ENCODE measurements around the gene MYO10.

The MYO10 gene

GRCh38 chr5:16806711-16807546 is 129.2 kb downstream of the MYO10 start:
- no peak for DNase-seq

DNA sequence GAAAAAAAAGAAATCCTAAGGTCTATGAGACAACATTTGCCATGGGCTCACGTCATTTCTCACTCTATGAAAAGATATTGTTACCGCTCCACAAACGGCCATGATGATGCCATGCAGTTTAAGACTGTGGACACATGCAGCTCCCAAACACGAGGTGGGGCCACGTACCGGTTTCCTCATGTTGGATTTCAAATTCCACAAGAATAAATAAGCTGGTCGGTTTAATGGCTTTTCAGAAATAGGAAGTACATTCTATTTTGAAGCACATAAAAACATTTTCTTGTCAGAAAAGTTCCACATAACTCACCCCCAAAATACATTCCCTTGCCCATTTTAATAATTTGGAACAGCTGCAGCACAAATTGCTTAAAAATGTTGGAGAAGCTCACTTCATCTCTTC is 130.6 kb downstream of the MYO10 start:
- DNase-seq = no peak

- DNase-seq = no peak
Measured at GRCh38 chr5:16803831-16804230, 132.3 kb downstream of the MYO10 start.

- no peak for DNase-seq
Measured at GRCh38 chr5:16800477-16800876, 135.6 kb downstream of the MYO10 start.

DNA sequence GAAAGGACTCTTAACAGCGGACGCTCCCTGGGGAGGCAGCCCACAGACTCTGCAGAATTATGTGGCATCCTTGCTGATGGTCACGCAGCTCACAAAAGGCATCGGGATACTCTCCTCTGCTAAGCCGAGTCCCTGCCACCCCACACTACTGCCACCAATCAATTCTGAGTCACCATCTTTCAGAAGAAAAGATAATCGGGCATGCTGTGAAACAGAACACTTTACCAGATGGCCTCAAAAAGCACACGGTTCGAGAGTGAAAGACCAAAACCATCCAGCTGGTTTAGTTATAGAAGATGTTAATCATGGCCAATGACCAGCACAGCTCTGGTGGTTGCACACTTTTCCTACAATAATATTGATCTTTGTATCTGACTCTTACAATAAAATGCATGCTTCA is 136.3 kb downstream of the MYO10 start:
- no peak for DNase-seq

DNA sequence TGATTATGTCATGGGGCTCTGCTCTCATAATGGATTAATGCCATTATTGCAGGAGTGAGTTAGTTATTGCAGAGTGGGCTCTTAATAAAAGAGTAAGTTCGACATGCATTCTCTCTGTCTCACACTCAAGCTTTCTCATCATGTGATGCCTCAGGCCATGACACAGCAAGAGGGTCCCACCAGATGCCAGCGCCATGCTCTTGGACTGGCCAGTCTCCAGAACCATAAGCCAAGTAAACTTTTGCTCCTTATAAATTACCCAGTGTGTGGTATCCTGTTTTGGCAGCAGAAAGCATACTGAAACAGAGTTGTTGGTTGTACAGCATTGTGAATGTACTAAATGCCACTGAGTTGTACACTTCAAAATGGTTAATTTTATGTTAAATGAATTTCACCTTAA is 138.1 kb downstream of the MYO10 start:
- DNase-seq = no peak

GRCh38 chr5:16794269-16794913 is 141.7 kb downstream of the MYO10 start:
- DNase-seq = no peak

DNA sequence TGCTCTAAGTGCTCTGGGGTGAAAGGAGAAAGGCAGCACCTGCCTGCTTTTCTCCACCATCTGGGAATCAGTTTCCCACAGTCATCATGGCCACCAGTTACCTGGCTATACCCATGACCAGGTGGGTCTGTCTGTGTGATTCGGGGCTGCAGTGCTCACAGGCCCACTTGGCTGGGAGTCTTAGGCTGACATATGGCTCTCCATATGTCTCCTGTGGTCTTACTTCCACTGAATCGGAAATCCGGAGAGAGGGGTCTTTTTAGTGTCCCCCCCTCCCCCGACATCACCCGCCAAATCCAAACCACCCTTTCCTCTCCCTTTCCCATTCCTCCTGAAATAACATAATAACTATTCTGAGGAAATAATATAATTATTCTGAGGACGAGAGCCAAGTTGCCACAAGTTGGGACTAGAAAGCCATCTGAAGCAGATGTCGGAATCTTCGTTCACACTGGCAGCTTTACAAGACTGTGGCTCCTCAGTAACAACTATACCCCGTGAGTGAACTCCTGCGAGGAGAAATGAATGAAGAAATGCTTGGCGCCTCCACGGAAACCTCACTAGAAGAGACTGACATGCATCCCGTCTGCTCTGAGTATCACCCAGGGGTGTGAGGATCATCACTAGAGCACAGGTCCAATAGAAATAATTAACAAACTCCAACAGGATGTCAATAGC is 143.4 kb downstream of the MYO10 start:
- no peak for DNase-seq

DNA sequence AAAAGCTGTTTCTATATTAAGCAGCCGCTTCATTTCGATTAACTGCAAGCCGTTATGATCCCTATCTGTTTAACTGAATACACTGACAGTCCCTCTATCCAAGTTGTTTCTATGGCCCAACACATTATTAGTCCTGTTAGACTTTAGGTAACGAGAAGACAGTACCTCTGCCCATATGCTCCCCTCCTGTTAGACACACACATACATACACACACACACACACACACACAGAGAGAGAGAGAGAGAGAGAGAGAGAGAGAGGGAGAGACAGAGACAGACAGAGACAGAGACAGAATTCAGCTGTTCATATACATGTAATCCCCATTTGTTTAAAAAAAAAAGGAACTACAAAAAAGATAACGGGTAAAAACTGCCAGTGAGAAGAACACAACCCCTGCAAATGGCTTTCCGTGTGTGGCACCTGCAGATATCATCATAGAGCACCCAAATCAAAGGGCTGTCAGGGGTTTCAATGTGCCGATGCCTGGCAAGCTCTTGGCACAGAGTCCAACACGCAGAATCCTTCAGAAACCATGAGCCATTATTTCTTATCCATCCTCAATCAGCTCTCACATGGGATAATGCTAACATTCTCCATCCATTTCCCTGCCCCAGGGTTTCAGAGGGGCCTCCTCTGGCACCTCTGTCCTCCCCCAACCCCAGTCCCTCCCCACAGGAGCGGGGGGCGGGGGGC is 144.0 kb downstream of the MYO10 start:
- no peak for DNase-seq

GRCh38 chr5:16791036-16791705 is 144.9 kb downstream of the MYO10 start:
- no peak for DNase-seq

DNA sequence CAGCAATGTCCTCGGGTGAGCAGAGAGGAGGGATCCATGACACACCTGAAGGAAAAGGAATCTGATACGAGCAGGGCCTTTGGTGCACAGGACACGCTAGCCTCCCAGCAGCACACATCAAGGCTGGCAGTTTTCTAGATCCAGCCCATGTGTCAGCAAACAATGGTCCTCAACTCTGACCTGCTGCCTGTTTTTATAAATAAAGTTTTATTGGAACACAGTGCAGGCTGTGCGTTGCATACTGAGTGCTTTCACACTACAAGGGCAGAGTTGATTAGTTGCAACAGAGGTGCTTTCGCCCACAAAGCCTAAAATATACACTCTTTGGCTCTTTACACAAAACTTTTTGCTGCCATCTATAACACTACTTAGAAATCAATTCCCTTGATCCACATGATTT is 147.1 kb downstream of the MYO10 start:
- no peak for DNase-seq

DNA sequence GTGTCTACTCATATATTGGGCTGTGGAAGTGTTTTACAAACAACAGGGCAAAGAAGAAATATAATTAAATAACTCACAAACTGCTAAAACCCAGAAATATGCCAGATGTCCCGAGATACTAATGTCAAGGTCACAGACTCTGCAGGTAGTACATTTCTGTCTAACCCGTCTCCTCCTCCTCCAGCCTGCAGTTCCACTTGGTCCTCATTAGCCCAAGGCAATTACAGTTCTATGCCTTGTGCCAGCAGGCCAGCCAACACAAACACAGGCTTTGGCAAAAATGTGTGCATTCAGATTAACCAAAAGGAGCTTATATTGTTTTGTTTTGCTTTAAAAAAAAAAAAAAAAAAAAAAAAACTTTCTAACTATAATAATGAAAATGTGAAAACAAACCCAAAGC is 148.8 kb downstream of the MYO10 start:
- DNase-seq = no peak

GRCh38 chr5:16784843-16785791 is 151.0 kb downstream of the MYO10 start:
- DNase-seq = no peak

- DNase-seq = no peak
Measured at GRCh38 chr5:16784088-16784487, 152.0 kb downstream of the MYO10 start.

DNA sequence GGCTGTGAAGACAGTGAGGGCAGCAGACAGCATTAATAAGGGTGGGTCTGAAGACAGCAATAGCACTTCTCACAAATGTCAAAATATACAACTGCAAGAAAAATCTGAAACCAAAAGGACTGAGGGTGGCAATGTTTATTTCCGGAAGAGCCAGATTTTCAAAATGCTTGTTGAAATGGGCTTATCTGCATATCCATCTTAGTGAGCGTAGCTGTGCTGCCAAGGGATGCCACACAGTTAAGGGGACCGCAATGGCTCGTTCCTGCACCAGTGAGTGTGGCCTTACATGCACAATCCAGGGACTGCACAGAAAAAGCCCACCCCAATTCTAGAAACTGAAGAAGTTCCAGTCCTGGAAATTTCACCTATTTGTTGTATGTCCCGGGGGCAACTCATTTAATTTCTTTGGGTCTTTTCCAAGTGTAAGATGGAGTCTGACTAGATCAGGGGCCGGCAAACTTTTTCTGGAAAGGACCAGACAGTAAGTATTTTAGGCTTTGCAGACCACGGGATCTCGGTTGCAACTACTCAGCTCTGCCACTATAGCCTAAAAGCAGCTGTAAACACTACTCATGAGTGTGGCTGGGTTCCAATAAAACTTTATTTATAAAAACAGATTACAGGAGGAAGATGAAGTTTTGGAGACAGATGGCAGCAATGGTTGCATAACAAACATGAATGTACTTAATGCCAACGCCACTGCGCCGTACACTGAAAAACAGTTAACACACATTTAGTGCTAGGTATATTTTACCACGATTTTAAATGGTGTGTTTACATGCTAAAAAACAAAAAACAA is 154.1 kb downstream of the MYO10 start:
- no peak for DNase-seq

DNA sequence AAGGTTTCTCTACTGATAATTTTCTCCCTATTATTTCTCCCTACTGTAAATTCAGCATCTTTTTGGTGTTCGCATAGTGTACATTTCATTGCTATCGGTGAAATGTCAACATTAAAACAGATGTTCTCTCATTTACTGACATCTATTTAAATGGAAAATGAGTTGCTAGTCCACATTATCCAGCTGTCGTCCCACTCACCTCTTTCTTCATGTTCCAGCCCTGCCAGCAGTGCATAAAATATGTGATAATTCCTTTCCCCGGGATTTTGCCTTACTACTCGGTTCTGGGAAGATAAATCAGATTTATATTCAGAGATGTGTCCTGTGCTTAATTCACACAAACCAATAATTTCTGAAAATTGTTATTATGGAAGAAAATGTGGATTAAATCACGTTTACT is 155.8 kb downstream of the MYO10 start:
- no peak for DNase-seq

- no peak for DNase-seq
Measured at GRCh38 chr5:16777432-16777831, 158.7 kb downstream of the MYO10 start.

DNA sequence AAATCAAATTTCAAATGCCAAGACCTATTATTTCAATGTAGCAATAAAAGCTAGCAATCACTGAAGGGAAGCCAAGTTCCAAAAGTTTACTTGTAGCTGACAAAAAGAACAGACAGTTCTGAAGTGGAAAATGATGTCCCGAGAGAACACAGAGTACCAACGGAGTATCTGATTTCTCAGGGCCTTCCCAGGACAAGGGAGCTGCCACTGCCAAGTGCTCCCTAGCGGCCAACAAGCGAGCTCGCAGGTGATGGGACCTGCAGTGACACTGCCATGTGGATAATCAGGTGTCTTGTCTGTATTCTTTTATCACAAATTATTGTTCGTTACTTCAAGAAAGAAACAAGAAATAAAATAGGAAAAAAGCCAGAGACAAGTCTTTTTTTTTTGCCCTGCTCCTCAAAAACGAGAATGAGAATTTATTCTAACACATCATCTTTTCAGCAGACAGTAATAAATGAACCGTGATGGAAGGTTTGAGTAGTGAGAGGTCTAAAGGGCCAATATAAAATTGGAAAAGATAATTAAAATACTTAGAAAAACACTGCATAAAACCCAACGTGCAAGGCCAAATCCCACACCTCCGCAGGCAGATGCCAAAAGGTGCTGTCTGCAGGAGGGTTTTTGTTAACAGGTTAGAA is 159.4 kb downstream of the MYO10 start:
- DNase-seq = no peak

DNA sequence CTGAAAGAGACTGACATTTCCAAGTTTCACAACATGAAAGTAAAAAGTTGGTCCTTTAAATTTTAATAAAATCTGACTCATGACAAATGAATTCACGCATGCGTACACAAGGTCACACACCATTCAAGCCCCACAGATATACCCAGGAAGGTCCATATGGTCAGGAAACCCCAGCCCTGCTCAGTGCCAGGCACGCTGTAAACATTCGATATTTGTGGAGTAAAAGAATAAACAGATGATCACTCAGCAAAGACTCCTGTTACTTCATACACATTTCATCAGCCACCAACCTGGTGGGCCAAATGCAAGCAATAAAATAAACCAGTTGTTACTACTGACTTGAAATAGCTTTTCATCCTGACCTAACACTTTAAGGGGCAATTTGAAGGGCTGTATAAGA is 161.3 kb downstream of the MYO10 start:
- DNase-seq = no peak

- no peak for DNase-seq
Measured at GRCh38 chr5:16773991-16774390, 162.1 kb downstream of the MYO10 start.

Data from T1000 (cell line).